ENCODE results near the gene PDP2.

Gene PDP2

DNA sequence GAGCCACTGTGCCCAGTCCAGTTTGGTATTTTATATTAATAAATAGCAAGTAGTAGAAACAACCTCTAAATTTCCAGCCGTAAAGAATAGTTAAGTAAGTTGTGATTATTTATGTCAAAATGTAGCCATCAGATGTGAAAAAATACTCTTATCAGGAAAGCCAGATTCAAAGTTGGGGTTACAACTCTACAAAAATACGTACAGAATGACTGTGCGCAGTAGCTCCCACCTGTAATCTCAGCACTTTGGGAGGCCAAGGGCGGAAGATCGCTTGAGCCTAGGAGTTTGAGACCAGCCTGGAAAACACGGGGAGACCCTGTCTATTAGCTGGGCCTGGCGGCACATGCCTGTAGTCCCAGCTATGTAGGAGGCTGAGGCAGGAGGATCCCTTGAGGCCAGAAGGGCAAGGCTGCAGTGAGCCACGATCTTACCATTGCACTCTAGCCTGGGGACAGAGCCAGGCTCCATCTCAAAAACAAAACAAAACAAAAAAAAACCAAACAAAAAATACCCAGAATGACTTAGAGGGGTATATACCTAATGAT, 1.7 kb downstream of the PDP2 start:
- no peak overlapping the region for H3K4me3 ChIP-seq (replicated peaks in 1 of 2; ENCODE audit: low read depth in 2 of 2, low read length in 2 of 2)
- no peak for DNase-seq (ENCODE audit: low read depth in 2 of 2)
- TF ChIP-seq, protein P1, sequence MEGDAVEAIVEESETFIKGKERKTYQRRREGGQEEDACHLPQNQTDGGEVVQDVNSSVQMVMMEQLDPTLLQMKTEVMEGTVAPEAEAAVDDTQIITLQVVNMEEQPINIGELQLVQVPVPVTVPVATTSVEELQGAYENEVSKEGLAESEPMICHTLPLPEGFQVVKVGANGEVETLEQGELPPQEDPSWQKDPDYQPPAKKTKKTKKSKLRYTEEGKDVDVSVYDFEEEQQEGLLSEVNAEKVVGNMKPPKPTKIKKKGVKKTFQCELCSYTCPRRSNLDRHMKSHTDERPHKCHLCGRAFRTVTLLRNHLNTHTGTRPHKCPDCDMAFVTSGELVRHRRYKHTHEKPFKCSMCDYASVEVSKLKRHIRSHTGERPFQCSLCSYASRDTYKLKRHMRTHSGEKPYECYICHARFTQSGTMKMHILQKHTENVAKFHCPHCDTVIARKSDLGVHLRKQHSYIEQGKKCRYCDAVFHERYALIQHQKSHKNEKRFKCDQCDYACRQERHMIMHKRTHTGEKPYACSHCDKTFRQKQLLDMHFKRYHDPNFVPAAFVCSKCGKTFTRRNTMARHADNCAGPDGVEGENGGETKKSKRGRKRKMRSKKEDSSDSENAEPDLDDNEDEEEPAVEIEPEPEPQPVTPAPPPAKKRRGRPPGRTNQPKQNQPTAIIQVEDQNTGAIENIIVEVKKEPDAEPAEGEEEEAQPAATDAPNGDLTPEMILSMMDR (IDR thresholded peaks at IDR 0.05; ENCODE audit: low read depth, low read length), result no peak

DNA sequence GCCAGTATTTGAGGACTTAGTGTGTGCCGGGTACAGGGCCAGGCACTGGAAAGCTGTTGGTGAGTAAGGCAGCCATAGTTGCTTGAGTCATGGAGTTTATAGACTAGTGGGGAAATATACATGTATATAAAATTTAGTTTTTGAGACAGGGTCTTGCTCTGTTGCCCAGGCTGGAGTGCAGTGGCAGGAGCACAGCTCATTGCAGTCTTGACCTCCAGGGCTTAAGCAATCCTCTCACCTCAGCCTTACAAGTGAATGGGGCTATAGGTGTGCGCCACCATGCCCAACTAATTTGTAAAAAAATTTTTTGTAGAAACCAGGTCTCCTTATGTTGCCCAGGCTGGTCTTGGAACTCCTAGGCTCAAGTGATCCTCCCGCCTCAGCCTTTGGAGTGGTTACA, 2.4 kb downstream of the PDP2 start:
- TF ChIP-seq, protein P1 (IDR thresholded peaks at IDR 0.05; ENCODE audit: low read depth, low read length), result no peak
- H3K4me3 ChIP-seq (replicated peaks in 1 of 2; ENCODE audit: low read depth in 2 of 2, low read length in 2 of 2), result no peak overlapping the region
- DNase-seq (ENCODE audit: low read depth in 2 of 2), result no peak

DNA sequence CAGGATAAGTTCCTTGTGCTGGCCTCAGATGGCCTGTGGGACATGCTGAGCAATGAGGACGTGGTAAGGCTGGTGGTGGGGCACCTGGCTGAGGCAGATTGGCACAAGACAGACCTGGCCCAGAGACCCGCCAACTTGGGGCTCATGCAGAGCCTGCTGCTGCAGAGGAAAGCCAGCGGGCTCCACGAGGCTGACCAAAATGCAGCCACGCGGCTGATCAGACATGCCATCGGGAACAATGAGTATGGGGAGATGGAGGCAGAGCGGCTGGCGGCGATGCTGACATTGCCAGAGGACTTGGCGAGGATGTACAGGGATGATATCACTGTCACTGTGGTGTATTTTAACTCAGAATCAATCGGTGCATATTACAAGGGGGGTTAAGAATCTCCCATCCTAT, 5.2 kb downstream of the PDP2 start:
- no peak for DNase-seq (ENCODE audit: low read depth in 2 of 2)

DNA sequence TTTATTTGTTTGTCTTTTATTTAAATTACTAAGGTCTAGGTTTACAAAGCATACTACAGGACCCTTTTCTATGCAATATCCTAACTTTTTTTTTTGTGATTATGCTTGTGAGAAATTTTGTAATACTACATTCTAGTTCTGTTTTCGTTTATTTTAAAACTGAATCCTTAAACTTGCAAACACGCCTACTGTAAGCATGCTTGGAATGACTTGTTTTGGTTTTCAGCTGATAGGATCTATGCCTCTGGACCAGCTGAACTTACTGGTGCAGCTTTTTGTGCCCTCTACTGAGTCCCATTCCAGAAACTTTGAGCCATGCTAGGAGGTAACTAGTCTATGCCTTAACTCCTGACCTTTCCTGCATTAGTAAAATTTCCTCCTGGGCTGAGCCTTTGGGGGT, 6.0 kb downstream of the PDP2 start:
- DNase-seq (ENCODE audit: low read depth in 2 of 2), result no peak
- no peak overlapping the region for H3K4me3 ChIP-seq (replicated peaks in 1 of 2; ENCODE audit: low read depth in 2 of 2, low read length in 2 of 2)
- TF ChIP-seq, protein P1 (IDR thresholded peaks at IDR 0.05; ENCODE audit: low read depth, low read length), result no peak

More for the DNA sequence above, 5.2 kb downstream of the PDP2 start:
- TF ChIP-seq, protein P1 (IDR thresholded peaks at IDR 0.05; ENCODE audit: low read depth, low read length), result no peak
- no peak overlapping the region for H3K4me3 ChIP-seq (replicated peaks in 1 of 2; ENCODE audit: low read depth in 2 of 2, low read length in 2 of 2)

DNA sequence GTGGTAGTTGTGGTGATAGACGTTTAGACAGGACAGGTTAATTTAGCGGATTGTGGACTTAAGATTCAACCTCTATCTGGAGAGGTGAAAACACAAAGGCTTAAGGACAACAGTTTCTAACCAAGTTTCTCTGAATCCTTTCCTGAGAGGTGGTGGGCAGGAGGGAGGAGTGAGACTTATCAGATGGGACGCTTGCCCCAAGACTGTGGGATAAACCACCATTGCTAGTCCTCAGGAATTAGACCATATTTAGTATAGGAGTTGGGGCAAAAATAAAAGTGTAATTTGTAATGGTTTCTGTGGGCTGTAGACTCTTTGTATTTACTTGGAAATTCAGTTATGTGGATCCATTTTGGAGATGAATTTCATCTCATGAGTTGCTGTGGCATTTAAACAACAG, 6.6 kb downstream of the PDP2 start:
- no peak overlapping the region for H3K4me3 ChIP-seq (replicated peaks in 1 of 2; ENCODE audit: low read depth in 2 of 2, low read length in 2 of 2)
- no peak for DNase-seq (ENCODE audit: low read depth in 2 of 2)
- TF ChIP-seq, protein P1 (IDR thresholded peaks at IDR 0.05; ENCODE audit: low read depth, low read length), result no peak

DNA sequence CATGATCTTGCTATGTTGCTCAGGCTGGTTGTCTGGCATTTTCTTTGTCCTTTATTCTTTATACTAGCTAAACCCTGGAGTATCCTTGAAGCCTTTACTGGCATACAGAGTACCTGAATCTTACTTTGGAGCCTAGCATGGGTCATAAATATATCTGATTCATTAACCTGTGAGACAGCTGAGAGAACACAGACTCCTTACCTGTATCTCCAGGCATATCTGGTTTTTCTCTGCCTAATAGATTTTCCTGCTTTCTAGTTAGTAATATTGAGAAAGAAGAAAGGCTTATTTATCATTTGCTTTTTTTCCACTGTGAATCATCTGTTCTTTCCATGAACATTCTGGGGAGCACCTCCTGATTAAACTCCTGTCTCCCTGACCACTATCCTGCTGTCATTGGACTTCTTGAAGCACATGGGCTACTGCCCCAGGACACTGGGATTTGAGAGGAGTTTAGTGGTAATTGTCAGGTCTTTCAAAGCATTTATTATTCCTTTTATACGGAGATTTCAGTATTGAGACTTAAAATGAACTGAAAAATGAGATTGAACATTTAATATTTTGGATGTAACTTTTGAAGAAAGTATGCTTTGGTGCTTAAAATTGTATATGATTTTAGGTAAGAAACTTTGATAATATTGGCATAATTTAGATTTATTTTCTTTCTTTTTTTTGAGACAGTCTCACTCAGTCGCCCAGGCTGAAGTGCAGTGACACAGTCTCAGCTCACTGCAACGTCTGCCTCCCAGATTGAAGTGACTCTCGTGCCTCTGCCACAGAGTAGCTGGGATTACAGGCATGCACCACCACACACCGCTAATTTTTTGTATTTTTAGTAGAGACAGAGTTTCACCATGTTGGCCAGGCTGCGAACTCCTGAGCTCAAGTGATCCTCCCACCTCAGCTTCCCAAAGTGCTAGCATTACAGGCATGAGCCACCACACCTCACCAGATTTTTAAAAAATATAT, 8.6 kb downstream of the PDP2 start:
- DNase-seq (ENCODE audit: low read depth in 2 of 2), result no peak
- no peak overlapping the region for H3K4me3 ChIP-seq (replicated peaks in 1 of 2; ENCODE audit: low read depth in 2 of 2, low read length in 2 of 2)
- TF ChIP-seq, protein P1 (IDR thresholded peaks at IDR 0.05; ENCODE audit: low read depth, low read length), result no peak

Measured in cardiac fibroblast (primary cell).